GM04503 (cell line): Measurements from ENCODE around the gene AGXT.
A peak's percentile ranks its signal among the peaks of the same experiment; 100 is the strongest.
"Not testable (repeated sequence)": the region's sequence is repeated elsewhere in the genome, so short reads cannot be mapped to it uniquely, and the experiment has no call there.

Source experiments
- DNase-seq: peaks from one replicate; pipeline ENCODE4 v3.0.0-alpha.2; 2012; ENCODE audit warnings: low read depth

AGXT gene

GRCh38 chr2:240840435-240841060, 28.1 kb upstream of the AGXT start:
- peak; percentile 31 for DNase-seq

GRCh38 chr2:240846309-240846708, 22.3 kb upstream of the AGXT start:
- DNase-seq = not testable (repeated sequence)

GRCh38 chr2:240846873-240847595, 21.6 kb upstream of the AGXT start:
- no peak for DNase-seq

GRCh38 chr2:240847817-240848216, 20.8 kb upstream of the AGXT start:
- no peak for DNase-seq

- no peak for DNase-seq
These were observed 19.5 kb upstream of the AGXT start for GRCh38 chr2:240848900-240849680.

GRCh38 chr2:240850026-240850425, 18.6 kb upstream of the AGXT start:
- no peak for DNase-seq

- no peak for DNase-seq
These were observed 17.9 kb upstream of the AGXT start for GRCh38 chr2:240850756-240851077.

GRCh38 chr2:240851078-240851991, 17.3 kb upstream of the AGXT start:
- no peak for DNase-seq

GRCh38 chr2:240852671-240853314, 15.8 kb upstream of the AGXT start:
- DNase-seq = no peak

- DNase-seq = no peak
These were observed 13.0 kb upstream of the AGXT start for GRCh38 chr2:240855670-240856069.

GRCh38 chr2:240856151-240856980, 12.3 kb upstream of the AGXT start:
- no peak for DNase-seq

- DNase-seq = no peak
These were observed 11.3 kb upstream of the AGXT start for GRCh38 chr2:240857039-240858008.

GRCh38 chr2:240858321-240858720, 10.3 kb upstream of the AGXT start:
- DNase-seq = no peak

GRCh38 chr2:240858871-240859270, 9.8 kb upstream of the AGXT start:
- no peak for DNase-seq

GRCh38 chr2:240861547-240861946, 7.1 kb upstream of the AGXT start:
- no peak for DNase-seq

GRCh38 chr2:240864475-240864874, 4.1 kb upstream of the AGXT start:
- no peak for DNase-seq

- no peak for DNase-seq
These were observed 3.2 kb upstream of the AGXT start for GRCh38 chr2:240865391-240865790.

- no peak for DNase-seq
These were observed 708 bp downstream of the AGXT start for GRCh38 chr2:240869109-240869955.
